Measurements from ENCODE around the gene PID1.

- TF ChIP-seq CTCF (IDR thresholded peaks at IDR 0.05) (no peak), POLR2A (IDR thresholded peaks at IDR 0.05) (no peak)
Observed at GRCh38 chr2:229230256-229230655, 40.8 kb downstream of the PID1 start.

Data from body of pancreas (tissue), 4 donors.